Measurements from ENCODE around the gene PHC2.

Gene PHC2

DNA sequence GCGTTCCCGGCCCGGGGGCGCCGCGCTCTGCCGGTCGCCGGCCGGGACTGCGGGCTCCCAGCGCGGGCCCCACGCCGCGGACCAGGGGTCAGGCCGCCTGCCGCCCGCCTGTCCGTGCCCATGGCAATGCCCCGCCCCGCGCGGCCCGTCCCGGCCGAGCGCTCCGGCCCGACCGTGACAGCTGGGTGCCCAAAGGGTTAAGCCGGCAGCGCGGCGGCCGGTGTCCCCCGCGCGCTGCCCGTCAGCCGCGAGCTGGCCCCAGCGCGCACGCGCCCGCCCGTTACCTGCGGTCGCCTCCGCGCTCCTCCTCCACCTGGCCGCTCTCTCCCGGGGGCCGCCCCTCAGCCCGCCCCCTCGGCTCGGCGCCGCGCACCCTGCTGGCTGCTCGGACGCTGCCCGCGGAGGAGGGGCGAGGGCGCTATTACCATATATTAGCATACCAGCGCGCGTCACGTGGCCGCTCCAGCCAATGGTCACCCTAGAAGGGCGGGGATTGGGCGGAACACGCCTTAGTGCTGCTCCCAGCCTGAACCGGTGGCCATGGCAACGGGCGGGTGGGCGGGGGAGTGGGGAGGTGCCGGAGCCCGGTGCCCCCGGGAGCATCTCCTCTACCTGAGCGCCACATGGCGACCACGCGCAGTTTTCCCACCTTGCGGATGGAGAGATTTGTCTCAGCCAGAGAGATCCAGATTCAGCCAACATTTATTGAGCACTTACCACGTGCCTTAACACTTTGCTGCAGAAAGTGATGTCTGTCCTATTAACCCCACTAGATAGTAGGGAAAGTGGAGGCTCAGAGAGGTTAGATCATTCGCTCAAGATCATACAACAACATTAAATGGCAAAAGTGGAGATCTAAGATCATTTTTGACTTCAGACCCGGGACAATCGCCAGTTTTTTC lies at the start of gene PHC2:
Gene PHC2 (minus strand): TSS at position 404 of the 902 bp plus-strand sequence. CDS start 55,556 bp downstream, outside the sequence.
- DNase-seq (ENCODE audit: low read depth in 4 of 4, low spot score in 1 of 4): peak; percentile 73 to 89 (median 86)

DNA sequence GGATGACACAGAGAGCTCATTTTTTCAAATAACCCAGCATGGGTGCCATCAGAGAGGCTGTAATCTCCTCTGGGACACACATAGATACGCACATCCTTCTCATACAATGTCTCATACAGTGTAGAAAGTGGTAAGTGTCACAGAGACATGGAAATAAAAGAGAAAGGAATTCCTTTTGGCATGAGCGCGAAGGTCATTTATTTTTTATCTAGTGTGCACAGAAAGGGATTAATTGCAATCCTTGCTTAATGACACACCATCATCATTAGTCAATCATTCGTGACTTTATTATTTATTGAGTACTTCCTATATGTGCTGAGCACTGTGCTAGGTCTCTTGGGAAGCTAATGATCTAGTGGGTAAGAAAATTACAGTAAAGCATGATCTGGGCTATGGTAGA lies 46.6 kb upstream of the PHC2 start:
- no peak for DNase-seq (ENCODE audit: low read depth in 4 of 4, low spot score in 1 of 4)

DNA sequence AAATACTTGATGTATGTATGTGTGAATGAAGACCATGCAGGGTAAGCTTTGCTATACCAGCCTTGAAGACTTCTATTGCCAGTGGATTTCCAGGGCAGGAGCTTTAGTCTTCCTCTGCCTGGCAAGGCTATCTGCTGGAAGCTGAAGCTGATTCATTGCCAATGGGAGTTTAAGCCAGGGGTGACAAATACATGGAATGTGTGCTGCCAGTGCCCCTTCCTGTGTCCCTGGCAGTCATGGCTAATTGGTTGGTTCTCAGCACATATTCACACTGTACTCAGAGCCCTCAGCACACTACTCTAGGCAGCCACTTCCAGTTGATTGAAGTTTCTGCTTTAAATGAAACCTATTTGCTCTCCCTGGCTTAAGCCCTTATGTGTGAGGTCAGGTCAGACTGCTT lies 43.0 kb upstream of the PHC2 start:
- no peak for DNase-seq (ENCODE audit: low read depth in 4 of 4, low spot score in 1 of 4)

DNA sequence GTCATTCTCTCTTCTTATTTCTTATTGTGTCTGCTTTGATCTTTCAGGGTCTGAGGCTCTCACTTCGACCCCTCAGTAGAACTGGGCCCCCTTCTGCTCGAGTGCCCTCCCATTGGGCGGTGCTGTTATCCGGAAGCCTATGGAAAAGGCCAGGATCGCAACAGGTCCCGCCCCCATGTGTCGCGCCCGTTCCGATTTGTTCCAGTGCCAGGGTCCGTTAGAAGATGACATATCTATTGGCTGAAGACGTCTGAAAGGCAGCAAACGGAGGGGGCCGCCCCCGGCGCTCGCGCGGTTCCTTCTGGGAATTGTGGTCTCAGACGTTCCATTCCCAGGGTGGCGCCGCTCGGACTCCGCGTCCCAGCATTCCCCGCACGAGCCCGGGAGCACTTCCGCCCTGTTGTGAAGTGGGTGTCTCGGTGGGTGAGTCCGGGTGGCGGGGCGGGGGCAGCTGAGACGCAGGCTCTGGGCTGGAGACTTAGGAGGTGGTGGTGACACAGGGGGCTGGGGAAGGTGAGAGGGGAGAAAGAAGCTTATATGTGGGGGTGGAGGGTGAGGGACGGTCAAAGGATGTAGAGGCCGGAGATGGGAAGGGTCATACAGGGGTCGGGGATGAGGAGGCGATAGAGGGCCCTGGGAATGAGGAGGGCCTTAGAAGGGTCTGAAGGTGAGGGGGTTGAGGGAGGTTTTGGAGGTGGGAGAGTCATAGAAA lies 41.5 kb upstream of the PHC2 start, which contains the start of gene ZSCAN20:
Gene ZSCAN20 (plus strand): TSS at position 377 of the 712 bp plus-strand sequence. CDS start 6,644 bp downstream, outside the sequence.
- peak; percentile 74 to 88 (median 81) for DNase-seq (ENCODE audit: low read depth in 4 of 4, low spot score in 1 of 4)

- DNase-seq (ENCODE audit: low read depth in 4 of 4, low spot score in 1 of 4): no peak
These were observed 40.5 kb upstream of the PHC2 start for GRCh38 chr1:33471416-33471815.

- peak in 3 of 4 experiments; percentile 18 to 33 (median 22) for DNase-seq (ENCODE audit: low read depth in 4 of 4, low spot score in 1 of 4)
These were observed 39.7 kb upstream of the PHC2 start for GRCh38 chr1:33470495-33471012.

DNA sequence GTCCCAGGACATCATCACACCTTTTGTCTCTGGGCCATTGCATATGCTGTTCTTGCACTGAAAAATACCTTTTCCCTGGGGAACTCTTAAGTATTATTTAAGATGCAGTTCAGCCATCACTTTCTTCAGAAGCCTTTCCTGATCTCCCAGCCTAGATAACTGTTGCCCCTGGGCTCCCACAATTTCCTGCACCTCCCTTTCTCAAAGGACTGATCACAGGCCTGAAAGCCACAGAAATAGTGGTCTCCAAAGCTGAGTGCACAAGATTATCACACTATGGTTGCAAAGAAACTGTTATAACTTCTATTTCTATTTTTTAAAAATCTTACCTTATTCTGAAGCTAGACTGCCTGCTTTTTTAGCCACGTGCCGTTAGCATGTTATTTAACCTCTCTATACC lies 38.8 kb upstream of the PHC2 start:
- no peak for DNase-seq (ENCODE audit: low read depth in 4 of 4, low spot score in 1 of 4)

DNA sequence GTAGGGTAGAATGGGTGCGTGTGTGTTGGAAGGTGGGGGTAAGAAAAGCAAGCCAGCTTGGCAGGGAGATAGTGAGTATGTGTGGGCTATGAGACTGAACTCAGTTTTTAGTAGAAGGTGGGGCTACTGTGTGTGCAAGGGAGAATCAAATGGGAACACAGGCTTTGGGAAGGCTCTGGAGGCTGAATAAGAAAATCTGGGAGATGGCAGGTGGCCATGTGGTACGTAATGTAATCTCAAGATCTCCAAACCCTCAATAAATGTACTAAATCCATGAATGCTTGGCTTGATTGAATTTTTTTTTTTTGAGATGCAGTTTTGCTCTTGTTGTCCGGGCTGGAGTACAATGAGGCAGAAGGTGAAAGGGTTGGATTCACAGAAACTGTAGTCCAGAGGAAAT lies 38.1 kb upstream of the PHC2 start:
- no peak for DNase-seq (ENCODE audit: low read depth in 4 of 4, low spot score in 1 of 4)

- no peak for DNase-seq (ENCODE audit: low read depth in 4 of 4, low spot score in 1 of 4)
These were observed 37.6 kb upstream of the PHC2 start for GRCh38 chr1:33468531-33468930.

GRCh38 chr1:33468011-33468410 lies 37.1 kb upstream of the PHC2 start:
- no peak for DNase-seq (ENCODE audit: low read depth in 4 of 4, low spot score in 1 of 4)

DNA sequence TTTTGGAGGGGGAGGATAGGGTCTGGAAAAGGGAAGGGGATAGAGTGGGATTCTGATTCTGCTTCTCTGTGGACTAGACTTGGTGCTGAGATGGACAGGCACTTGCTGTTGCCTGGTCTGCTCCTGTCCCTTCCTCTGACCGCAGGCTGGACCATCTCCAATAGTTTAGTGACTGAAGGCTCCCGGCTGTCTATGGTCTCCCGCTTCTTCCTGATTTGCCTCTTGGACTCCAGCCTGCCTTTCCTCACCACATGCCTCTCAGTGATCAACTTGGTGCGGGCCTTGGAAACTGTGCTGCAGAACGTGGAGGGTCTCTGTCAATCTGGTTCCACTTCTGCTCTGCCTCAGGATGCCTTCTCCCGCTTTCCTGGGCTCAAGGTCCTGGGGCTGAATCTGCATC lies 35.3 kb upstream of the PHC2 start:
- no peak for DNase-seq (ENCODE audit: low read depth in 4 of 4, low spot score in 1 of 4)

DNA sequence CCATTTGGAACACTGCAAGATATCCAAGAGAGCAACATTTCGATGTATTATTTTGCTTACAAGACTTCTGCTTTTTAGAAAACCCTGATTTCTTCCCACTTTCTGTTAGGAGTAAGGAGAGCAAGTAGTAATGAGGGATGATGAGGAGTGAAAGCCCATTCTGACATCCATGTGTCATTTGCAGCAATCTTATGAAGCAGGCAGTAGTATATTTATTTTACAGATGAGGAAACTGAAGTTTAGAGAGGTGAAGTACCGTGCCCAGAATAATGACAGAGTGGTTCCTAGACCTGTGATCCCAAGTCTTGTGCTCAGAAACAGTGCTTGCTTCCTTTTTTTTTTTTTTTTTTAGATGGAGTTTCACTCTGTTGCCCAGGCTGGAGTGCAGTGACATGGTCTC lies 34.4 kb upstream of the PHC2 start:
- no peak for DNase-seq (ENCODE audit: low read depth in 4 of 4, low spot score in 1 of 4)

GRCh38 chr1:33464552-33464951 lies 33.7 kb upstream of the PHC2 start:
- DNase-seq (ENCODE audit: low read depth in 4 of 4, low spot score in 1 of 4): no peak

- no peak for DNase-seq (ENCODE audit: low read depth in 4 of 4, low spot score in 1 of 4)
These were observed 31.7 kb upstream of the PHC2 start for GRCh38 chr1:33462405-33463164.

DNA sequence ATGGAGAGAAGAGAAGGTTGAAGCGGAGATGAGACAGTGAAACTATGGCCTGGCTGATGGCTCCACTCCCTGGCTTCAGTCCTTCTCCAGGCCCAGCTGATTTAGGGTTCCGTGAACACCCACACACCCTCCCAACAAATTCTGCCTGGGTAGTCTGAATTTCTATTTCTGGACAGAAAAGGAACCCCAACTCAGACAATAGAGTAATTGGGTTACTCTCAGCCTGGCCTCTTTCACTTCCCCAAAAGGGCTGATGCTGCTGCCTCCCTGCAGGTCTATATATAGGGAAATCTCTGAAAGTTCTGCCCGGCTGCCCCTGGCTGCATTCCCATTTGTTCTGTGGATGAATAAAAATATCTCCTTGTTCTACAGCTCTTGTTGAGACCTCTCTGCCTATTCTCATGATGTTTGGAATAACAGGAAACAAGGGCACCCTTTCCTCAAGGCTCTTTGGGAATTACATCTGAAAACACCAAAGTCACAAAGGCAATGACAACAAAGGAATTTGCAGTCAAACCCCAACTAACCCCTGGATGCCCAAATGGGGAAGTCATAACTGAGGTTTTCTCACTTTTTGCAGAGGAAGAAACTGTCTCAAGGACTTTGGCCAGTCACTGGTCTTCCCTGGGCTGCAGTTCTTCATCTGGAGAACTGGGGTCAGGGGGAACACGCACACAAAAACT lies 30.2 kb upstream of the PHC2 start:
- no peak for DNase-seq (ENCODE audit: low read depth in 4 of 4, low spot score in 1 of 4)

- DNase-seq (ENCODE audit: low read depth in 4 of 4, low spot score in 1 of 4): no peak
These were observed 29.2 kb upstream of the PHC2 start for GRCh38 chr1:33460144-33460543.

GRCh38 chr1:33459691-33460090 lies 28.8 kb upstream of the PHC2 start:
- no peak for DNase-seq (ENCODE audit: low read depth in 4 of 4, low spot score in 1 of 4)

DNA sequence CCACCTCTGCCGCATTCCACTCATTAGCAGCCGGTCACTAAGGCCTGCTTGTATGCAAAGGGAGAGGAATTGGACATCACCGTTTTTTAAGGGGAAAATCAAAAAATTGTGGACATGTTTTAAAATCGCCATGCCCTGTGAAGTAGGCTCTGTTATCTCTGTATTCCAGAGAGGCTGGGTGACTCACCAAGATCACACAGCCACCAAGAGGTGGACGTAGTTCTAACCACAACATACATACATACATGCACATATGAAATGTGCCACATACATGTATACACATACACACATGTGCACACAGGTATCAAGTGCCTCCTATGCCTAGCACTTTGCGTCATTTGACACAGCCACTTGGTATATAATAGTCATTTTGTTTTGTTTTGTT lies 25.6 kb upstream of the PHC2 start:
- no peak for DNase-seq (ENCODE audit: low read depth in 4 of 4, low spot score in 1 of 4)

DNA sequence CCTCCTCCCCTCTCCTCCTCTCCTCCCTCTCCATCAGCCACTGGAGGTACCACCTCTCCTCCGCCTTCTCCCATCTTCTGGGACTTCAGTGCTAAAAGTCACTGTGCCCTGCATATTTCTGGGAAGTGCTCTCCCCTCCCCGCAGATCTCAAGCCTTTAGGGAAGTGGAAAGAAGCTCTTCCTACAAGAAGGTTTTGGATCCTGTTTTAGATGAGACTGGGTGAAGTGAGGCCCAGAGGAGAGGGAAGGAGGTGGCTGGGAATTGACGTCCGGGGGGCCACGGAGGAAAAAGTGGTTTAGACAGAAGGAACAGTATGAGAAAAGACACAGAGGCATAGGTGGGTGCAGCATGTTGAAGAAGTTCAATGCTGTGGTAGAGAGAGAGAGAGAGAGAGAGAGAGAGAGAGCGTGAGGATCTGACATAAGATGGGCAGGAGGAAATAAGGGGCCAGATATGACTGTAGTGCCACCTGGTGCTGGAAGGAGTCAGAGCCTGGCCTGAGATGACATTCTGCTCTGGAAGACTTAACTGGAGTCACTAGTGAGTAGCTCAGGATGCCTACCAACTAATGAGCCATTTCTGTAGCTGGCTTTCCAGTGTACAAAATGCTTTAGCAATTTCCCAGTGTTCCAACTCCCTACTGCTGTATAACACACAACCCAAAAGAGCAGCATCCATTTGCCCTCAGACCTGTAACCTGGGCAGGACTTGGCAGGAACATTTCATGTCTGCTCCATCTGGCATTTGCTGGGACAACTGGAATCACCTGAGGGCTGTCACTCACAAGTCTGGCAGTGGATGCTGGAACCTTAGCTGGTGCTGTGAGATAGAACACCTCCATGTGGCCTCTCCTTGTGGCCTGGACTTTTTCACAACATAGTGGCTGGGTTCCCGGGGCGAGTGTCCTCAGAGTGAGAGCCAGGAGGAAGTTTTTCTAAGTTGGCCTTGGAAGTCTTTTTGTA lies 24.9 kb upstream of the PHC2 start:
- no peak for DNase-seq (ENCODE audit: low read depth in 4 of 4, low spot score in 1 of 4)

Measured in stimulated activated CD4-positive, alpha-beta T cell treated with anti-CD3 and anti-CD28 coated beads, Interleukin-1b, Interleukin-23, amount 100 ng/mL, for 24 hours (primary cell).